Measurements from ENCODE around the gene TAF1B. TPM values are rescaled to one million over a fixed set of nuclear protein-coding genes. Genes with fewer than 3 reads are reported as not detected.
A peak's percentile ranks its signal among the peaks of the same experiment; 100 is the strongest.

The TAF1B gene
- total and polyA plus RNA-seq, 2 donors (not counting 1 experiment from before 2014, with no cell fraction given), result 19.5 to 32.9 TPM

DNA sequence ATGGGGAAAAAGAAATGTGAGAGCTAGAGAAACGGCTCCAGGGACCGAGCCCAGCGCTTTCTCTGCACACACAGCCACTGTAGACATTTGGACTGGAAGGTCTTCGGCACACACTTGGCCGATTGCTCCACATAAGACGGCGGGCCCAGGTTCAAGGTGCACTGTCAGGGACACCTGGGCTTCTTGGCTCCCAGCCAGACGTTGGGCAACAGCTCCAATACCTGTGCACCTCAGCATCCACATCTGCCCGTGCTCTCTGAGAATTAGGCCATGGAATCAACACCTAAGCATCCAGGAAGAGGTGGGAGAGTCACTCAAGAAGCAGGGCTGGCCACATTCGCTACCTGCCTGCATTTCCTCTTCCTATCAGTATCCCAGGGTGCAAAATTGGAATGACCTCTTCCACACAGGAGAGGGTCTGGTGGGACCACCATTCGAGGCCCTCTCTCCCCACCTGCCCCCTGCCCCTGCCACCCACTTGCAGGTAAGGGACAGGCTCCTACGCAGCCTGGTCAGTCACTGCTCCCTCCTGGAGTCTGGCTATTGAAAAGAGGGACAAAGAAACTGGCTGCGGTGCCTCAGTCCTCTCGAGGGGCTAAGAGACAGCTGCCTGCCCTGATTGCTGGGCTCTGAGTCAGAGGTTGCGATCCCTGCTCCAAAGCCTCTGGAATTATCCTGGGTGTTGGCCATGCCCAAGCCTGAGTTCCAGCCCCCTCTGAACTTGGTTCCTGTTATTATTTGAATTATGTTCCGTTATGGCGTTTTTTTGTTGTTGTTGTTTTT, 40.1 kb upstream of the TAF1B start:
- TF ChIP-seq, protein P1, sequence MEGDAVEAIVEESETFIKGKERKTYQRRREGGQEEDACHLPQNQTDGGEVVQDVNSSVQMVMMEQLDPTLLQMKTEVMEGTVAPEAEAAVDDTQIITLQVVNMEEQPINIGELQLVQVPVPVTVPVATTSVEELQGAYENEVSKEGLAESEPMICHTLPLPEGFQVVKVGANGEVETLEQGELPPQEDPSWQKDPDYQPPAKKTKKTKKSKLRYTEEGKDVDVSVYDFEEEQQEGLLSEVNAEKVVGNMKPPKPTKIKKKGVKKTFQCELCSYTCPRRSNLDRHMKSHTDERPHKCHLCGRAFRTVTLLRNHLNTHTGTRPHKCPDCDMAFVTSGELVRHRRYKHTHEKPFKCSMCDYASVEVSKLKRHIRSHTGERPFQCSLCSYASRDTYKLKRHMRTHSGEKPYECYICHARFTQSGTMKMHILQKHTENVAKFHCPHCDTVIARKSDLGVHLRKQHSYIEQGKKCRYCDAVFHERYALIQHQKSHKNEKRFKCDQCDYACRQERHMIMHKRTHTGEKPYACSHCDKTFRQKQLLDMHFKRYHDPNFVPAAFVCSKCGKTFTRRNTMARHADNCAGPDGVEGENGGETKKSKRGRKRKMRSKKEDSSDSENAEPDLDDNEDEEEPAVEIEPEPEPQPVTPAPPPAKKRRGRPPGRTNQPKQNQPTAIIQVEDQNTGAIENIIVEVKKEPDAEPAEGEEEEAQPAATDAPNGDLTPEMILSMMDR (conservative IDR thresholded peaks at IDR 0.05 in 1 of 2, IDR thresholded peaks at IDR 0.05 in 1 of 2; ENCODE audit: low read depth in 1 of 2, low read length in 2 of 2), result no peak
- no peak for TF ChIP-seq EZH2 (IDR thresholded peaks at IDR 0.05; ENCODE audit: low read length, missing control alignments)
- Histone ChIP-seq H4K20me1 (ENCODE audit: control insufficient read depth, extremely low read depth, insufficient read depth, low read length) (no peaks in the 10 kb centered on the region), H3K79me2 (ENCODE audit: control insufficient read depth, insufficient read depth, low read length) (no peaks in the 10 kb centered on the region), H3K9me3 (ENCODE audit: control insufficient read depth, insufficient read depth, low read depth, low read length) (no peaks in the 10 kb centered on the region), H3K9ac (ENCODE audit: insufficient read depth, low read length) (no peak overlapping the region), H3K4me3 (replicated peaks in 1 of 4; ENCODE audit: control extremely low read depth in 1 of 4, insufficient read depth in 1 of 4, low read depth in 3 of 4, low read length in 4 of 4) (no peak overlapping the region), H3K4me2 (ENCODE audit: extremely low read depth, insufficient read depth, low read length) (peak overlapping the region; percentile 8), H3K27me3 (ENCODE audit: control insufficient read depth, insufficient read depth, low read length) (no peaks in the 10 kb centered on the region), H3K36me3 (ENCODE audit: control insufficient read depth, insufficient read depth, low read length) (no peaks in the 10 kb centered on the region), H2AFZ (ENCODE audit: low read length) (no peak overlapping the region), H3K4me1 (ENCODE audit: control insufficient read depth, extremely low read depth, insufficient read depth, low read length) (peaks cover 22% of the 10 kb centered on the region), H3K27ac (ENCODE audit: insufficient read depth, low read length) (no peak overlapping the region)
- DNase-seq (ENCODE audit: low read depth in 2 of 2), result peak in 1 of 2 donors; percentile 30

GRCh38 chr2:9805435-9806297, 37.6 kb upstream of the TAF1B start:
- no peaks in the 10 kb centered on the region for H3K79me2 ChIP-seq (ENCODE audit: control insufficient read depth, insufficient read depth, low read length)
- H3K4me2 ChIP-seq (ENCODE audit: extremely low read depth, insufficient read depth, low read length), result no peak overlapping the region
- H3K9ac ChIP-seq (ENCODE audit: insufficient read depth, low read length), result no peak overlapping the region
- DNase-seq (ENCODE audit: low read depth in 2 of 2), result peak; percentile 9 to 94
- H3K36me3 ChIP-seq (ENCODE audit: control insufficient read depth, insufficient read depth, low read length), result no peaks in the 10 kb centered on the region
- no peak overlapping the region for H3K27ac ChIP-seq (ENCODE audit: insufficient read depth, low read length)
- peaks cover 20% of the 10 kb centered on the region for H3K4me1 ChIP-seq (ENCODE audit: control insufficient read depth, extremely low read depth, insufficient read depth, low read length)
- H4K20me1 ChIP-seq (ENCODE audit: control insufficient read depth, extremely low read depth, insufficient read depth, low read length), result no peaks in the 10 kb centered on the region
- H3K4me3 ChIP-seq (replicated peaks in 1 of 4; ENCODE audit: control extremely low read depth in 1 of 4, insufficient read depth in 1 of 4, low read depth in 3 of 4, low read length in 4 of 4), result no peak overlapping the region
- TF ChIP-seq, protein P1 (conservative IDR thresholded peaks at IDR 0.05 in 1 of 2, IDR thresholded peaks at IDR 0.05 in 1 of 2; ENCODE audit: low read depth in 1 of 2, low read length in 2 of 2), result no peak
- no peak for TF ChIP-seq EZH2 (IDR thresholded peaks at IDR 0.05; ENCODE audit: low read length, missing control alignments)
- no peak overlapping the region for H2AFZ ChIP-seq (ENCODE audit: low read length)
- no peaks in the 10 kb centered on the region for H3K9me3 ChIP-seq (ENCODE audit: control insufficient read depth, insufficient read depth, low read depth, low read length)
- H3K27me3 ChIP-seq (ENCODE audit: control insufficient read depth, insufficient read depth, low read length), result no peaks in the 10 kb centered on the region

DNA sequence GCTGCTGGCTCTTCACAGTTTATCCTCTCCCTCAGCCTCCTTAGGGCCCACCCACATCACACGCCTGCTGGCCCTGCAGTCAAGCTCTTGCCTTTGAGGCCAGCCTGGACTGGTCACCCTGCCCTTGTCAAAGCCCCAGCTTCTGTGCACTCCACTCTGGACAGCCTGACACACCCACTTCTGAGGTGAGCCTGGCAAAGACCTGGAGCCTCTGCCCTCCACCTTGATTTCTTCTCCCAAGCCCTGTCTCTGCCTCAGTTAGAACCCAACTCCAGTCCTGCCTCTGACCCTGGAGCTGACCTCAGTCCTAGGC, 37.0 kb upstream of the TAF1B start:
- H3K4me3 ChIP-seq (replicated peaks in 1 of 4; ENCODE audit: control extremely low read depth in 1 of 4, insufficient read depth in 1 of 4, low read depth in 3 of 4, low read length in 4 of 4), result no peak overlapping the region
- H3K36me3 ChIP-seq (ENCODE audit: control insufficient read depth, insufficient read depth, low read length), result no peaks in the 10 kb centered on the region
- no peak for DNase-seq (ENCODE audit: low read depth in 2 of 2)
- H3K4me2 ChIP-seq (ENCODE audit: extremely low read depth, insufficient read depth, low read length), result no peak overlapping the region
- no peaks in the 10 kb centered on the region for H4K20me1 ChIP-seq (ENCODE audit: control insufficient read depth, extremely low read depth, insufficient read depth, low read length)
- no peaks in the 10 kb centered on the region for H3K79me2 ChIP-seq (ENCODE audit: control insufficient read depth, insufficient read depth, low read length)
- H2AFZ ChIP-seq (ENCODE audit: low read length), result no peak overlapping the region
- no peak overlapping the region for H3K27ac ChIP-seq (ENCODE audit: insufficient read depth, low read length)
- TF ChIP-seq, protein P1 (conservative IDR thresholded peaks at IDR 0.05 in 1 of 2, IDR thresholded peaks at IDR 0.05 in 1 of 2; ENCODE audit: low read depth in 1 of 2, low read length in 2 of 2), result no peak
- TF ChIP-seq EZH2 (IDR thresholded peaks at IDR 0.05; ENCODE audit: low read length, missing control alignments), result no peak
- no peaks in the 10 kb centered on the region for H3K9me3 ChIP-seq (ENCODE audit: control insufficient read depth, insufficient read depth, low read depth, low read length)
- H3K27me3 ChIP-seq (ENCODE audit: control insufficient read depth, insufficient read depth, low read length), result no peaks in the 10 kb centered on the region
- no peak overlapping the region for H3K9ac ChIP-seq (ENCODE audit: insufficient read depth, low read length)
- peaks cover 15% of the 10 kb centered on the region for H3K4me1 ChIP-seq (ENCODE audit: control insufficient read depth, extremely low read depth, insufficient read depth, low read length)
